Smooth muscle cell (in vitro differentiated cells): Measurements from ENCODE around the gene ZDHHC21. TPM values are rescaled to one million over a fixed set of nuclear protein-coding genes. Genes with fewer than 3 reads are reported as not detected.
"Not testable (repeated sequence)": the region's sequence is repeated elsewhere in the genome, so short reads cannot be mapped to it uniquely, and the experiment has no call there.

Experiments used
- DNase-seq: peaks from one replicate; lab custom pipeline; 2025; ENCODE audit not compliant: unreplicated experiment; lab: John Stamatoyannopoulos, UW
- H2AFZ ChIP-seq: fragments of 200-600 bp; sonication (generic); 2 replicates; pipeline ENCODE4 v1.6.0; 2016; ENCODE audit warnings: antibody characterized with exemption, low read depth, mild to moderate bottlenecking
- H3F3A ChIP-seq: fragments of 200-600 bp; sonication (generic); 2 replicates; pipeline ENCODE4 v1.6.0; 2017; ENCODE audit warnings: antibody characterized with exemption, low read depth
- H3K27ac ChIP-seq: fragments of 200-600 bp; sonication (generic); 2 replicates; pipeline ENCODE4 v1.5.1; 2016; ENCODE audit warnings: low read depth, mild to moderate bottlenecking
- H3K27me3 ChIP-seq: fragments of 200-600 bp; sonication (generic); 2 replicates; pipeline ENCODE4 v1.6.1; 2016; ENCODE audit warnings: low read depth, mild to moderate bottlenecking
- H3K36me3 ChIP-seq: fragments of 200-600 bp; sonication (generic); 2 replicates; pipeline ENCODE4 v1.5.1; 2016; ENCODE audit warnings: low read depth
- H3K4me1 ChIP-seq: fragments of 200-600 bp; sonication (generic); 2 replicates; pipeline ENCODE4 v1.5.1; 2016; ENCODE audit warnings: low read depth
- H3K4me2 ChIP-seq: fragments of 200-600 bp; sonication (generic); 2 replicates; pipeline ENCODE4 v1.6.0; 2016; ENCODE audit warnings: mild to moderate bottlenecking
- H3K4me3 ChIP-seq: fragments of 200-600 bp; sonication (generic); 2 replicates; pipeline ENCODE4 v1.5.1; 2016; ENCODE audit warnings: mild to moderate bottlenecking
- H3K79me2 ChIP-seq: fragments of 200-600 bp; sonication (generic); 2 replicates; pipeline ENCODE4 v1.6.0; 2016; ENCODE audit warnings: low read depth, mild to moderate bottlenecking
- H3K9ac ChIP-seq: fragments of 200-600 bp; sonication (generic); 2 replicates; pipeline ENCODE4 v1.6.0; 2016; ENCODE audit warnings: low read depth
- H3K9me3 ChIP-seq: fragments of 200-600 bp; sonication (generic); replicated peaks from 2 replicates; pipeline ENCODE4 v1.5.1; 2016; ENCODE audit warnings: low read depth
- H4K20me1 ChIP-seq: fragments of 200-600 bp; sonication (generic); 2 replicates; pipeline ENCODE4 v1.6.0; 2016; ENCODE audit warnings: low read depth
- CTCF ChIP-seq: fragments of 200-600 bp; sonication (generic); IDR thresholded peaks from 2 replicates; pipeline ENCODE4 v1.5.1; 2017; ENCODE audit warnings: borderline replicate concordance, mild to moderate bottlenecking, antibody characterized with exemption; ENCODE audit not compliant: insufficient read depth, poor library complexity, severe bottlenecking
- WGBS: methylation state at CpG from one replicate; pipeline ENCODE4 v1.1.7; 2016; ENCODE audit warnings: low lambda C conversion rate; 5-methylcytosine and 5-hydroxymethylcytosine counted together
- polyA plus RNA-seq: library from polyadenylated mRNA; unstranded; fragments of >200 nt; fragmentation: Nextera tagmentation; extraction: Ambion mirVana; gene quantifications from 2 replicates; pipeline ENCODE4 v1.2.1, GENCODE V29; 2016
- total RNA-seq: library from RNA; depleted of rRNA; stranded (reverse); fragments of >200 nt; gene quantifications from 2 replicates; pipeline ENCODE4 v1.2.3, GENCODE V29; 2014

Gene ZDHHC21
- total and polyA plus RNA-seq, 2 experiments from 2014 or later, result 1.3 to 9.0 TPM

- H3K79me2 ChIP-seq, result no peaks in the 10 kb centered on the region
- no peak overlapping the region for H3K4me2 ChIP-seq
- H3K36me3 ChIP-seq, result no peaks in the 10 kb centered on the region
- H3K9me3 ChIP-seq, result no peaks in the 10 kb centered on the region
- no peaks in the 10 kb centered on the region for H3K4me1 ChIP-seq
- no peak overlapping the region for H3K4me3 ChIP-seq
- no peak overlapping the region for H3K9ac ChIP-seq
- H3F3A ChIP-seq, result no peaks in the 10 kb centered on the region
- H2AFZ ChIP-seq, result no peak overlapping the region
- no peak for DNase-seq
- H4K20me1 ChIP-seq, result no peaks in the 10 kb centered on the region
- no peak for TF ChIP-seq CTCF
- 89% methylated on average over 3 of the region's 3 CpGs for WGBS
- H3K27me3 ChIP-seq, result no peaks in the 10 kb centered on the region
- no peak overlapping the region for H3K27ac ChIP-seq
Observed at GRCh38 chr9:14671377-14671776, 21.9 kb downstream of the ZDHHC21 start.

- no peak overlapping the region for H3K9ac ChIP-seq
- no peak for TF ChIP-seq CTCF
- no peaks in the 10 kb centered on the region for H3K79me2 ChIP-seq
- no peak overlapping the region for H3K27ac ChIP-seq
- H3K4me1 ChIP-seq, result no peaks in the 10 kb centered on the region
- H4K20me1 ChIP-seq, result no peaks in the 10 kb centered on the region
- 55% methylated on average over 1 of the region's 1 CpG for WGBS
- H3K4me3 ChIP-seq, result no peak overlapping the region
- no peaks in the 10 kb centered on the region for H3K27me3 ChIP-seq
- no peak for DNase-seq
- no peak overlapping the region for H3K4me2 ChIP-seq
- H3K36me3 ChIP-seq, result no peaks in the 10 kb centered on the region
- H2AFZ ChIP-seq, result no peak overlapping the region
- H3K9me3 ChIP-seq, result no peaks in the 10 kb centered on the region
- no peaks in the 10 kb centered on the region for H3F3A ChIP-seq
Observed at GRCh38 chr9:14670718-14671117, 22.5 kb downstream of the ZDHHC21 start.

GRCh38 chr9:14664022-14664421, 29.2 kb downstream of the ZDHHC21 start:
- H3K4me1 ChIP-seq, H2AFZ ChIP-seq, H3K27me3 ChIP-seq, H3K36me3 ChIP-seq, H3K79me2 ChIP-seq, H3K4me2 ChIP-seq, H4K20me1 ChIP-seq, H3K27ac ChIP-seq, DNase-seq, H3K9ac ChIP-seq, H3F3A ChIP-seq, H3K4me3 ChIP-seq, H3K9me3 ChIP-seq: not testable (repeated sequence)
- 98% methylated on average over 27 of the region's 30 CpGs for WGBS

GRCh38 chr9:14662060-14662453, 31.2 kb downstream of the ZDHHC21 start:
- H3K9me3 ChIP-seq, result no peaks in the 10 kb centered on the region
- no peaks in the 10 kb centered on the region for H3F3A ChIP-seq
- H4K20me1 ChIP-seq, result no peaks in the 10 kb centered on the region
- H3K36me3 ChIP-seq, result no peaks in the 10 kb centered on the region
- no peak overlapping the region for H3K9ac ChIP-seq
- H3K4me2 ChIP-seq, result no peak overlapping the region
- H3K27me3 ChIP-seq, result no peaks in the 10 kb centered on the region
- WGBS, result 98% methylated on average over 3 of the region's 3 CpGs
- no peak overlapping the region for H3K4me3 ChIP-seq
- H3K27ac ChIP-seq, result no peak overlapping the region
- no peaks in the 10 kb centered on the region for H3K79me2 ChIP-seq
- DNase-seq, result no peak
- H2AFZ ChIP-seq, result no peak overlapping the region
- TF ChIP-seq CTCF, result no peak
- no peaks in the 10 kb centered on the region for H3K4me1 ChIP-seq
